Measurements from ENCODE around the gene SH3YL1.

Gene SH3YL1, protein sequence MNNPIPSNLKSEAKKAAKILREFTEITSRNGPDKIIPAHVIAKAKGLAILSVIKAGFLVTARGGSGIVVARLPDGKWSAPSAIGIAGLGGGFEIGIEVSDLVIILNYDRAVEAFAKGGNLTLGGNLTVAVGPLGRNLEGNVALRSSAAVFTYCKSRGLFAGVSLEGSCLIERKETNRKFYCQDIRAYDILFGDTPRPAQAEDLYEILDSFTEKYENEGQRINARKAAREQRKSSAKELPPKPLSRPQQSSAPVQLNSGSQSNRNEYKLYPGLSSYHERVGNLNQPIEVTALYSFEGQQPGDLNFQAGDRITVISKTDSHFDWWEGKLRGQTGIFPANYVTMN

DNA sequence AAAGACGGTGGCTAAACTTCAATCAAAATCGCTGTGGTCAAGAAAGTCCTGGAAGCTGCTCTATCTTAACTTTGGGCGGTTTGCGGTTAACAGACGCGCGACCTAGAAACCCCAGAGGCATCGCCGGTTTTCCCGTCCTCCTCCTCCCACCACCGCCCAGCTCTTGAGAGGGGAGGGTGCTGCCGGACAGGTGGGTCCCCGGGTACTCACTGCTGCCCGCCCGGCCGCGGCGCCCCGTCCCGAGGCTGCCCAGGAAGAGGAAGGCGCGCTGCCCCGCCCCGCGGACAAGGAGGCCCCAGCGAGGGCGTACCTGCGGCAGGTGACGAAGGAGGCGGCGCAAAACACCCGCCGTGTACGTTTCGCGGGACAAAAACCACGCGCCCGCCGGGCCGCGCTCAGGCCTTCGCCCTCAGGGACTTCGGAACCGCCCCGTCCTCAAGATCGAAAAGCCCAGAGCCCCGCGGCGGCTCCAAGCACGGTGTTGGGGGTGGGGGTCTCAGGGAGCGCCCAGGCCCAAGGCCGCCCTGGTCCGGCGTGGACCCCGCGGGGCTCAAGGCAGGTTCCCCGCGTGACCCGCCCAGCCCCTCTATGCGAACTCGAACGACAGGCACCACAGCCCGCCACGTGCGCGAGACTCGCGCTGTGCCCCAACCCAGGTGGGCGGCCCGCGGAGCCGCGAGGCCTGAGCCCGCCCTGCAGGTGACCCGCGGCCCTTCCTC is at the start of gene SH3YL1:
SH3YL1 (minus strand) TSS at position 259 of the 719 bp plus-strand sequence; CDS start at position 211, 48 bp downstream.
- DNase-seq (ENCODE audit: low read depth) = no peak
- peak within 1 kb of the TSS; percentile 96 for H3K4me3 ChIP-seq (ENCODE audit: control insufficient read depth, low read depth, low read length)

DNA sequence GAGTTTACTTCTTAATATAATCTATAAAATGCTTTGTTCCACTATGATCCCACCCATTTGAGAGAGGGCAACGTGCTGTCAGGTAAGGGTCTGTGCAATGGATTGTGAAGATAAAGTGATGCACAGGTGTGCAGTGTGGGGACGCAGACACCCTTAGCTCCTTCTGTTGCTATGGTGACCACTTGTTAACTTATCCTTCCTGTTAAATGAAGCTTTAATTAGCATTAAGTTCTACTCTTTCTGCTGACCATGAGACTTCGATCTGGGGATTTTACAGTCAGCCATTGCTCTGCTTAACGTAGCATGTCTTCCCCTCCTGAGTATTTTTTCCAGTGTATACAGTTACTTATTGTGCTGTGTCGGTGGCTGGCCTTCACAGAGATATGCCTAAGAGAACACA is 47.2 kb upstream of the SH3YL1 start:
- DNase-seq (ENCODE audit: low read depth) = no peak
- no peak overlapping the region for H3K4me3 ChIP-seq (ENCODE audit: control insufficient read depth, low read depth, low read length)
- TF ChIP-seq, protein P1, sequence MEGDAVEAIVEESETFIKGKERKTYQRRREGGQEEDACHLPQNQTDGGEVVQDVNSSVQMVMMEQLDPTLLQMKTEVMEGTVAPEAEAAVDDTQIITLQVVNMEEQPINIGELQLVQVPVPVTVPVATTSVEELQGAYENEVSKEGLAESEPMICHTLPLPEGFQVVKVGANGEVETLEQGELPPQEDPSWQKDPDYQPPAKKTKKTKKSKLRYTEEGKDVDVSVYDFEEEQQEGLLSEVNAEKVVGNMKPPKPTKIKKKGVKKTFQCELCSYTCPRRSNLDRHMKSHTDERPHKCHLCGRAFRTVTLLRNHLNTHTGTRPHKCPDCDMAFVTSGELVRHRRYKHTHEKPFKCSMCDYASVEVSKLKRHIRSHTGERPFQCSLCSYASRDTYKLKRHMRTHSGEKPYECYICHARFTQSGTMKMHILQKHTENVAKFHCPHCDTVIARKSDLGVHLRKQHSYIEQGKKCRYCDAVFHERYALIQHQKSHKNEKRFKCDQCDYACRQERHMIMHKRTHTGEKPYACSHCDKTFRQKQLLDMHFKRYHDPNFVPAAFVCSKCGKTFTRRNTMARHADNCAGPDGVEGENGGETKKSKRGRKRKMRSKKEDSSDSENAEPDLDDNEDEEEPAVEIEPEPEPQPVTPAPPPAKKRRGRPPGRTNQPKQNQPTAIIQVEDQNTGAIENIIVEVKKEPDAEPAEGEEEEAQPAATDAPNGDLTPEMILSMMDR (IDR thresholded peaks at IDR 0.05; ENCODE audit: control insufficient read depth, insufficient read depth, low read depth, low read length, missing control alignments) = no peak

More for the DNA sequence above, at the start of gene SH3YL1:
- TF ChIP-seq, protein P1 (IDR thresholded peaks at IDR 0.05; ENCODE audit: control insufficient read depth, insufficient read depth, low read depth, low read length, missing control alignments) = no peak

DNA sequence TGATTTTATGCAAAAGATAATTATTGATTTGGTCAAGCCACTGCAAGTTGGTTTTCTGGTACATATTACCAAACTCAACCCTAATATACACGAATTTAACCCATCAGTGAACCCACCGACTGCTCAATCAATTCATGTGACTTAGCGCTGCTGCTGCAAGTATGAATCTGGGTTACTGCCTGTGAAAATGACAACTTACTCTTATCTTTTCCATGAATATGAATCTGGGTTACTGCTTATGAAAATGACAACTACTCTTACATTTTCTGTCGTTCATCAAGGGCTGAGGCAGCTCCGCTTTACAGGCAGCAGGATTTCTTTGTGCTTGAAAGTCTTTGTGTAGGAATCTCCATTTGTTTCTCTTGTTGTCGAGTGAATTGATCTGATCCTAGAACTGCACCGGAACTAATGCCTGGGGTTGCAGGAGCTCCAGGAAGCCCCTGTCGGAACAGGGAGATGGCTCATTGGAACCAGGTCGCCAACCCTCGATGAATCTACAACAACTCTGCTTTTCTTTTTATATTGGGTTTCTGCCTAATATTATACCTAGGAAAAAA is 46.2 kb upstream of the SH3YL1 start:
- no peak overlapping the region for H3K4me3 ChIP-seq (ENCODE audit: control insufficient read depth, low read depth, low read length)

DNA sequence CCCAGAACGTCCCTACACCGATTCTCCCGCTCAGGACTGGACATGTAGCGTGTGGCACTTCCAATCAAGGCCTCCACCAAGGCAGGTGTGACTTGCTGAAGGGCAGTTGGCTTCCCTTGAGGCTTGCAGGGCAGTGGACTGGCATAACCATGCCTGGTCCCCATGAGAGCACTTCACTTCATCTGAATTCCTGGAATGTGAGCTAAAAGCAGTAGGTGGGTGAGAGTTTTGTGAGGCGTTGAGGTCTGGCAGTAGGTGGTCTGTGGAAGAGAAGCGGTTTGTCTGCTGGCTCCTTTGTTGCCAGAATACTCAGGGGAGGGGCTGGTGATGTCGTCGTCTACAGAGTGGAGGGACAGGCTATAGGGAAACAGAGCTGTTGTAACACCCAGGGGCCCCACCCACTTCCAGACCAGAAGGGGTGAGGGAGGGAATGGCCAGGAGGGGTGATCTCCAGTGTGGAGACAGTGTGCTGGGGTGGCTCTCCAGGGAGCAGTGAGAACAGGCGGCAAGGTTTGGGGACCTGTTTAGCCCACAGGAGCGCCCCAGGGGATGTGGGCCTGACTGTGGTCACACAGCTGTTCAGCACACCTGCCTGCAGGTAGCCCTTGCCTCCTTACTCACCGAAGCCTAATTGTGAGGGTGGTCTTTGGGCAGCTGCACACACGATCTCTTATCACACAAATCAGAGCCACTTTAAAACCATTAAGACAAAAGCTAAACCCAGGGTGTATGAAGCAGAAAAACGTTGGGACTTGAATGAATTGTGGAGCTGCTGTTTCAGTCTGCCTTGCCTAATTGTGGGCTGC is 45.5 kb upstream of the SH3YL1 start:
- DNase-seq (ENCODE audit: low read depth) = no peak
- no peak overlapping the region for H3K4me3 ChIP-seq (ENCODE audit: control insufficient read depth, low read depth, low read length)
- TF ChIP-seq, protein P1 (IDR thresholded peaks at IDR 0.05; ENCODE audit: control insufficient read depth, insufficient read depth, low read depth, low read length, missing control alignments) = no peak

More for the DNA sequence above, 46.2 kb upstream of the SH3YL1 start:
- TF ChIP-seq, protein P1 (IDR thresholded peaks at IDR 0.05; ENCODE audit: control insufficient read depth, insufficient read depth, low read depth, low read length, missing control alignments) = no peak
- no peak for DNase-seq (ENCODE audit: low read depth)

DNA sequence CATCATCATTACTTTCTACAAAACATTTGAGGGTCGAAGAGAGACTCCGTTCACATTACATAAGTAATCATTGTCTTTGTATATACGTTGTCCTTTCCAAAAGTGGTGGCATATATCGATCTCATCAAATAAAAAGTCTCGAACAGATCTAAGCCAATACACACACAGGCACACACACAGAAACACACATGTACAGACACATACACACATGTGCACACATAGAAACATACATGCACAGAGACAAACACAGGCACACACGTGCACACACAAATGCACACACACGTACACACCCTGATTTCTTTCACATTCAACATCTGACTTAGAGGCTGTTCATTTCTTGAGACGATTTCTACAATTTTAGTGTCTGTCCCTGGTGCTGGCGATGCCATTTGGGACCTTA is 41.5 kb upstream of the SH3YL1 start:
- TF ChIP-seq, protein P1 (IDR thresholded peaks at IDR 0.05; ENCODE audit: control insufficient read depth, insufficient read depth, low read depth, low read length, missing control alignments) = no peak
- DNase-seq (ENCODE audit: low read depth) = no peak
- H3K4me3 ChIP-seq (ENCODE audit: control insufficient read depth, low read depth, low read length) = no peak overlapping the region

DNA sequence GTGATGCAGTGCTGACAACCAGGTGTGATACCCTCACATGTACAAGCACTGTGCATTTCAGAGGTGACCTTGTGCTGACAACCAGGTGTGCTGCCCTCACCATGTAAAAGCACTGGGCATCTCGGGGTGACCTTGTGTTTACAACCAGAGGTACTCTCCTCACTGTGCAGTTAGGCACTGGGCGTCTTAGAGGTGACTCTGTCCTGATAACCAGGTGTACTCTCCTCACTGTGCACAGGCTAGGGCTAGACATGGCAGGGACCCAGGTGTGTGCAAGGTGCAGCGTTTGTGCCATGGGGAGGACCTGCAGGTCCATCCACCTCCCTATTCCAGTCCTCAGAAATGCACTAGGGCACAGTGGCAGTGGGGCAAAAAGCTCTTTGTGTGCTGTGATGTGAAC is 32.5 kb upstream of the SH3YL1 start:
- no peak overlapping the region for H3K4me3 ChIP-seq (ENCODE audit: control insufficient read depth, low read depth, low read length)
- DNase-seq (ENCODE audit: low read depth) = no peak
- TF ChIP-seq, protein P1 (IDR thresholded peaks at IDR 0.05; ENCODE audit: control insufficient read depth, insufficient read depth, low read depth, low read length, missing control alignments) = no peak
